Small intestine (tissue), 4 donors: ENCODE data around the gene CAD. TPM values are rescaled to one million over a fixed set of nuclear protein-coding genes. Genes with fewer than 3 reads are reported as not detected.

Experiments
- polyA plus RNA-seq, 4 donors: library from polyadenylated mRNA; stranded (reverse) in 3 of 4; unstranded in 1 of 4; fragments of 200-250 nt in 3 of 4; fragments of 120-200 nt in 1 of 4; gene quantifications; one replicate each; pipeline versions ENCODE4 v1.2.1 to v1.2.3, GENCODE V29; 2013
- donor health status: healthy with polysubstance abuse.
- donor health status: Bipolar disorder and iron deficiency.
- donor health status: healthy.

CAD gene
- polyA plus RNA-seq, 4 donors: 8.6 to 31.6 (median 15.2) TPM

Other genes with a start within 250 kb of the CAD start
- gene MAPRE3, start 246.7 kb upstream of the CAD start, polyA plus RNA-seq: 10 to 100 TPM in 1 of 4 donors, 1 to 10 TPM in 3; 2.9 to 11.1 (median 6.0) TPM
- 10 to 100 TPM; 27.5 to 84.3 (median 39.8) TPM for gene TMEM214, start 184.4 kb upstream of the CAD start, polyA plus RNA-seq
- 10 to 100 TPM in 2 of 4 donors, 1 to 10 TPM in 2; 6.0 to 28.9 (median 8.8) TPM for gene AGBL5, start 165.7 kb upstream of the CAD start, polyA plus RNA-seq
- gene OST4, start 145.7 kb upstream of the CAD start, polyA plus RNA-seq: 100 to 1,000 TPM; 319 to 477 (median 396) TPM
- gene EMILIN1, start 138.8 kb upstream of the CAD start, polyA plus RNA-seq: 10 to 100 TPM in 2 of 4 donors, 1 to 10 TPM in 1, under 1 TPM in 1; 0.67 to 36.6 (median 13.4) TPM
- gene KHK, start 130.6 kb upstream of the CAD start, polyA plus RNA-seq: 100 to 1,000 TPM; 225 to 643 (median 399) TPM
- 1 to 10 TPM; 3.8 to 7.8 (median 4.5) TPM for gene CGREF1, start 98.2 kb upstream of the CAD start, polyA plus RNA-seq
- gene ABHD1, start 93.6 kb upstream of the CAD start, polyA plus RNA-seq: 1 to 10 TPM in 1 of 4 donors, under 1 TPM in 1, not detected in 2; 0.25 to 1.1 TPM
- 10 to 100 TPM; 44.2 to 76.0 (median 50.7) TPM for gene PREB, start 82.7 kb upstream of the CAD start, polyA plus RNA-seq
- not detected for gene PRR30, start 78.0 kb upstream of the CAD start, polyA plus RNA-seq
- under 1 TPM in 2 of 4 donors, not detected in 2; 0.03 TPM for gene TCF23, start 68.4 kb upstream of the CAD start, polyA plus RNA-seq
- 100 to 1,000 TPM in 2 of 4 donors, 10 to 100 TPM in 2; 89.2 to 151 (median 109) TPM for gene ATRAID, start 5.3 kb upstream of the CAD start, polyA plus RNA-seq
- gene SLC5A6, start 5.1 kb upstream of the CAD start, polyA plus RNA-seq: 100 to 1,000 TPM in 1 of 4 donors, 10 to 100 TPM in 2, 1 to 10 TPM in 1; 9.5 to 142 (median 25.2) TPM
- under 1 TPM in 2 of 4 donors, not detected in 2; 0.04 to 0.06 TPM for gene SLC30A3, start 45.7 kb downstream of the CAD start, polyA plus RNA-seq
- gene DNAJC5G, start 58.1 kb downstream of the CAD start, polyA plus RNA-seq: not detected
- gene TRIM54, start 65.1 kb downstream of the CAD start, polyA plus RNA-seq: 1 to 10 TPM in 3 of 4 donors, under 1 TPM in 1; 0.31 to 5.4 (median 1.9) TPM
- gene UCN, start 91.1 kb downstream of the CAD start, polyA plus RNA-seq: 1 to 10 TPM in 3 of 4 donors, under 1 TPM in 1; 0.76 to 8.9 (median 2.4) TPM
- 100 to 1,000 TPM in 1 of 4 donors, 10 to 100 TPM in 3; 27.3 to 103 (median 55.6) TPM for gene MPV17, start 105.7 kb downstream of the CAD start, polyA plus RNA-seq
- 10 to 100 TPM; 27.4 to 56.1 (median 35.7) TPM for gene GTF3C2, start 139.4 kb downstream of the CAD start, polyA plus RNA-seq
- 10 to 100 TPM; 31.0 to 45.4 (median 38.0) TPM for gene EIF2B4, start 153.0 kb downstream of the CAD start, polyA plus RNA-seq
- 10 to 100 TPM; 64.6 to 76.6 (median 70.9) TPM for gene SNX17, start 153.2 kb downstream of the CAD start, polyA plus RNA-seq
- gene ZNF513, start 163.4 kb downstream of the CAD start, polyA plus RNA-seq: 10 to 100 TPM; 18.4 to 48.1 (median 30.5) TPM
- gene PPM1G, start 192.2 kb downstream of the CAD start, polyA plus RNA-seq: 10 to 100 TPM; 44.1 to 93.1 (median 53.0) TPM
- 10 to 100 TPM; 51.4 to 84.8 (median 81.9) TPM for gene NRBP1, start 211.3 kb downstream of the CAD start, polyA plus RNA-seq
- gene KRTCAP3, start 225.0 kb downstream of the CAD start, polyA plus RNA-seq: 100 to 1,000 TPM in 1 of 4 donors, 10 to 100 TPM in 3; 57.0 to 127 (median 60.5) TPM